DOHH2 (cell line): Measurements from ENCODE around the gene ACIN1.
"Not testable (repeated sequence)": the region's sequence is repeated elsewhere in the genome, so short reads cannot be mapped to it uniquely, and the experiment has no call there.

Source experiments
- CTCF ChIP-seq: fragments of 200-600 bp; sonication (generic); IDR thresholded peaks from one replicate; pipeline ENCODE4 v1.5.1; 2014; ENCODE audit warnings: antibody characterized with exemption, mild to moderate bottlenecking, low read depth, low read length; ENCODE audit not compliant: poor library complexity, severe bottlenecking
- EZH2phosphoT487 ChIP-seq: fragments of 200-600 bp; sonication (generic); IDR thresholded peaks from 2 replicates; pipeline ENCODE4 v1.6.1; 2017; ENCODE audit warnings: borderline replicate concordance, mild to moderate bottlenecking, antibody characterized with exemption, low read length, moderate library complexity, mixed read lengths

- TF ChIP-seq CTCF, EZH2phosphoT487: not testable (repeated sequence)
These were observed 13.2 kb upstream of the ACIN1 start for GRCh38 chr14:23108169-23108568.
